H9 (cell line): ENCODE data around the gene STAT1. TPM values are rescaled to one million over a fixed set of nuclear protein-coding genes. Genes with fewer than 3 reads are reported as not detected.

Source experiments
- DNase-seq: peaks from one replicate; pipeline ENCODE4 v3.0.0-alpha.2; 2017
- H2AFZ ChIP-seq: one replicate; pipeline ENCODE4 v1.6.1; 2013; ENCODE audit warnings: mild to moderate bottlenecking, low read length, control low read depth, moderate library complexity
- H2AK5ac ChIP-seq: 2 replicates; pipeline ENCODE4 v1.6.1; 2013; ENCODE audit warnings: low read length, control low read depth, mixed read lengths; ENCODE audit not compliant: insufficient read length
- H2BK120ac ChIP-seq: one replicate; pipeline ENCODE4 v1.6.1; 2013; ENCODE audit warnings: low read depth, mild to moderate bottlenecking, low read length, control low read depth, inconsistent platforms; ENCODE audit not compliant: poor library complexity, severe bottlenecking
- H2BK12ac ChIP-seq: 2 replicates; pipeline ENCODE4 v1.6.1; 2013; ENCODE audit warnings: low read length, control low read depth, mixed read lengths, low read depth; ENCODE audit not compliant: insufficient read length
- H2BK15ac ChIP-seq: 2 replicates; pipeline ENCODE4 v1.6.1; 2013; ENCODE audit warnings: low read depth, low read length, control low read depth
- H2BK20ac ChIP-seq: one replicate; pipeline ENCODE4 v1.6.1; 2013; ENCODE audit warnings: low read depth, mild to moderate bottlenecking, low read length, control low read depth, inconsistent platforms; ENCODE audit not compliant: poor library complexity, severe bottlenecking
- H2BK5ac ChIP-seq: 2 replicates; pipeline ENCODE4 v1.6.1; 2013; ENCODE audit warnings: low read length, control low read depth, mixed read lengths; ENCODE audit not compliant: insufficient read length
- H3K14ac ChIP-seq: 2 replicates; pipeline ENCODE4 v1.6.1; 2013; ENCODE audit warnings: low read length, control low read depth; ENCODE audit not compliant: insufficient read depth
- H3K18ac ChIP-seq: 2 replicates; pipeline ENCODE4 v1.6.1; 2013; ENCODE audit warnings: low read depth, mild to moderate bottlenecking, mixed read lengths, low read length, control low read depth; ENCODE audit not compliant: insufficient read length
- H3K23ac ChIP-seq: 2 replicates; pipeline ENCODE4 v1.6.1; 2013; ENCODE audit warnings: low read length, control low read depth, mixed read lengths, low read depth; ENCODE audit not compliant: insufficient read length
- H3K23me2 ChIP-seq: 2 replicates; pipeline ENCODE4 v1.6.1; 2013; ENCODE audit warnings: low read depth, mild to moderate bottlenecking, mixed read lengths, low read length, control low read depth; ENCODE audit not compliant: insufficient read length, poor library complexity, severe bottlenecking
- H3K27ac ChIP-seq: 2 replicates; pipeline ENCODE4 v1.5.1; 2013; ENCODE audit warnings: low read length, control low read depth, mixed read lengths, low read depth; ENCODE audit not compliant: insufficient read length
- H3K27me3 ChIP-seq: 2 replicates; pipeline ENCODE4 v1.6.1; 2013; ENCODE audit warnings: low read length, control low read depth, inconsistent platforms; ENCODE audit not compliant: insufficient read depth
- H3K4ac ChIP-seq: 2 replicates; pipeline ENCODE4 v1.6.1; 2013; ENCODE audit warnings: low read depth, mild to moderate bottlenecking, control low read depth, inconsistent platforms, low read length, moderate library complexity
- H3K4me1 ChIP-seq: 2 replicates; pipeline ENCODE4 v1.6.1; 2013; ENCODE audit warnings: low read length, control low read depth, inconsistent platforms; ENCODE audit not compliant: insufficient read depth
- H3K4me2 ChIP-seq: 2 replicates; pipeline ENCODE4 v1.6.1; 2013; ENCODE audit warnings: low read length, control low read depth, mixed read lengths; ENCODE audit not compliant: insufficient read length, insufficient read depth
- H3K56ac ChIP-seq: 2 replicates; pipeline ENCODE4 v1.6.1; 2013; ENCODE audit warnings: low read depth, mild to moderate bottlenecking, mixed read lengths, low read length, control low read depth; ENCODE audit not compliant: insufficient read length
- H3K79me1 ChIP-seq: 2 replicates; pipeline ENCODE4 v1.6.1; 2013; ENCODE audit warnings: low read depth, mild to moderate bottlenecking, moderate library complexity, low read length, control low read depth, inconsistent platforms; ENCODE audit not compliant: insufficient read depth, poor library complexity, severe bottlenecking
- H3K79me2 ChIP-seq: 2 replicates; pipeline ENCODE4 v1.6.1; 2013; ENCODE audit warnings: low read length, control low read depth, inconsistent platforms; ENCODE audit not compliant: insufficient read depth
- H3K9ac ChIP-seq: 2 replicates; pipeline ENCODE4 v1.6.1; 2013; ENCODE audit warnings: low read length, control low read depth, mixed read lengths; ENCODE audit not compliant: insufficient read length; ENCODE audit errors: extremely low read depth
- H3K9me3 ChIP-seq: one replicate; pipeline ENCODE4 v1.6.1; 2013; ENCODE audit warnings: low read depth, low read length, inconsistent platforms; ENCODE audit not compliant: control insufficient read depth
- H3T11ph ChIP-seq: one replicate; pipeline ENCODE4 v1.6.1; 2013; ENCODE audit warnings: mild to moderate bottlenecking, low read length, control low read depth, inconsistent platforms
- H4K20me1 ChIP-seq: one replicate; pipeline ENCODE4 v1.6.1; 2013; ENCODE audit not compliant: control insufficient read depth, insufficient read length, insufficient read depth
- H4K5ac ChIP-seq: 2 replicates; pipeline ENCODE4 v1.6.1; 2013; ENCODE audit warnings: low read depth, mild to moderate bottlenecking, mixed read lengths, low read length, control low read depth; ENCODE audit not compliant: insufficient read length
- H4K8ac ChIP-seq: replicated peaks from 2 replicates; pipeline ENCODE4 v1.6.1; 2013; ENCODE audit warnings: low read length, control low read depth, mixed read lengths, low read depth; ENCODE audit not compliant: insufficient read length
- H4K91ac ChIP-seq: 2 replicates; pipeline ENCODE4 v1.6.1; 2013; ENCODE audit warnings: low read depth, mild to moderate bottlenecking, moderate library complexity, mixed read lengths, low read length, control low read depth; ENCODE audit not compliant: insufficient read length
- H3K27ac Mint-ChIP-seq, 3 experiments: 2 replicates in 2 of 3; 3 replicates in 1 of 3; pipeline ENCODE4 v1.8.0; 2020 to 2021; ENCODE audit warnings: mixed read lengths in 3 of 3, mild to moderate bottlenecking in 1 of 3, moderate library complexity in 1 of 3
- H3K27me3 Mint-ChIP-seq: 2 replicates; pipeline ENCODE4 v1.8.0; 2021; ENCODE audit warnings: low read depth, mild to moderate bottlenecking, moderate library complexity, mixed read lengths
- H3K36me3 Mint-ChIP-seq, 3 experiments: 2 replicates in 2 of 3; 3 replicates in 1 of 3; pipeline ENCODE4 v1.8.0; 2020 to 2021; ENCODE audit warnings: low read depth in 3 of 3, mixed read lengths in 3 of 3; ENCODE audit not compliant: insufficient read depth in 1 of 3
- H3K4me1 Mint-ChIP-seq, 2 experiments: 2 replicates each; pipeline ENCODE4 v1.8.0; 2020; ENCODE audit warnings: mixed read lengths in 2 of 2
- H3K4me3 Mint-ChIP-seq, 2 experiments: 2 replicates in 1 of 2; 3 replicates in 1 of 2; pipeline ENCODE4 v1.8.0; 2020 to 2021; ENCODE audit warnings: mild to moderate bottlenecking in 2 of 2, mixed read lengths in 2 of 2, moderate library complexity in 1 of 2
- H3K9me3 Mint-ChIP-seq, 2 experiments: 2 replicates in 1 of 2; 3 replicates in 1 of 2; pipeline ENCODE4 v1.8.0; 2020; ENCODE audit warnings: mild to moderate bottlenecking in 2 of 2, mixed read lengths in 2 of 2, moderate library complexity in 1 of 2
- CTCF ChIP-seq: fragments of 200-600 bp; sonication (generic); conservative IDR thresholded peaks from 3 replicates; pipeline ENCODE4 v1.8.0; 2021; ENCODE audit warnings: antibody characterized with exemption, mild to moderate bottlenecking
- WGBS: extraction: QIAGEN DNeasy Blood & Tissue Kit; methylation state at CpG from one replicate; pipeline ENCODE4 v1.1.7; 2013; ENCODE audit warnings: missing lambda C conversion rate, low lambda C conversion rate, mixed read lengths; ENCODE audit not compliant: insufficient read length; ENCODE audit errors: extremely low coverage; 5-methylcytosine and 5-hydroxymethylcytosine counted together
- total RNA-seq: library from RNA; stranded (reverse); gene quantifications from 2 replicates; pipeline ENCODE4 v1.2.1, GENCODE V29; 2021

STAT1 gene
- total RNA-seq, 1 experiment from 2014 or later: 48.1 TPM

- no peak for TF ChIP-seq CTCF
Measured at GRCh38 chr2:190986221-190986953, 27.6 kb downstream of the STAT1 start.

More at GRCh38 chr2:190986221-190986953, 27.6 kb downstream of the STAT1 start:
- Histone ChIP-seq H3K9ac (no peak overlapping the region), H3T11ph (no peak overlapping the region), H3K56ac (no peak overlapping the region), H2AK5ac (no peak overlapping the region), H3K27ac (no peak overlapping the region), H3K79me1 (no peaks in the 10 kb centered on the region), H4K5ac (no peak overlapping the region), H3K27me3 (no peaks in the 10 kb centered on the region), H3K79me2 (no peaks in the 10 kb centered on the region), H2BK20ac (no peak overlapping the region), H3K18ac (no peak overlapping the region), H3K9me3 (no peaks in the 10 kb centered on the region), H2BK5ac (no peak overlapping the region), H3K14ac (no peak overlapping the region), H4K20me1 (no peaks in the 10 kb centered on the region), H2BK15ac (no peak overlapping the region), H3K4me2 (no peak overlapping the region), H3K23ac (no peak overlapping the region), H2BK12ac (no peak overlapping the region), H3K4ac (no peak overlapping the region), H4K8ac (no peak overlapping the region), H2BK120ac (no peak overlapping the region), H2AFZ (no peak overlapping the region), H3K4me1 (no peaks in the 10 kb centered on the region), H4K91ac (no peak overlapping the region), H3K23me2 (no peaks in the 10 kb centered on the region)
- Mint-ChIP-seq H3K27me3 (no peaks in the 10 kb centered on the region), H3K9me3 (no peaks in the 10 kb centered on the region), H3K36me3 (peaks cover 61 to 95% (median 92%) of the 10 kb centered on the region in 3 experiments), H3K4me3 (no peak overlapping the region), H3K4me1 (no peaks in the 10 kb centered on the region), H3K27ac (no peak overlapping the region)
- no CpG with 5 or more reads among the region's 13 CpGs for WGBS
- no peak for DNase-seq
